CD8-positive, alpha-beta memory T cell (primary cell): ENCODE data around the gene NSMF. TPM values are rescaled to one million over a fixed set of nuclear protein-coding genes. Genes with fewer than 3 reads are reported as not detected.

Experiments used
- CTCF ChIA-PET: fragments of 350-600 bp; sonication (Branson Sonifier 250); formaldehyde crosslinking; loops from one replicate; lab custom pipeline; 2021; ENCODE audit warnings: antibody characterized with exemption; lab: Charles Lee
- POLR2A ChIA-PET: fragments of 350-600 bp; sonication (Branson Sonifier 250); formaldehyde crosslinking; loops from one replicate; lab custom pipeline; 2021; ENCODE audit warnings: antibody characterized with exemption; lab: Charles Lee
- DNase-seq, 5 donors: peaks; one replicate each; pipeline versions ENCODE4 v3.0.0 to v3.0.0-alpha.2; 2020 to 2022; ENCODE audit warnings: mixed read lengths in 1 of 5
- H3K27ac ChIP-seq: one replicate; pipeline ENCODE4 v1.7.0; 2013; ENCODE audit warnings: low read depth, mild to moderate bottlenecking, low read length, moderate library complexity
- H3K27me3 ChIP-seq: 2 replicates; pipeline ENCODE4 v1.7.0; 2013; ENCODE audit warnings: low read length, mild to moderate bottlenecking; ENCODE audit not compliant: insufficient read depth, poor library complexity, severe bottlenecking
- H3K36me3 ChIP-seq: 2 replicates; pipeline ENCODE4 v1.7.0; 2013; ENCODE audit warnings: mild to moderate bottlenecking, low read length, moderate library complexity; ENCODE audit not compliant: insufficient read depth
- H3K4me1 ChIP-seq: 2 replicates; pipeline ENCODE4 v1.7.0; 2013; ENCODE audit warnings: mild to moderate bottlenecking, low read length, moderate library complexity; ENCODE audit not compliant: insufficient read depth
- H3K4me3 ChIP-seq: 2 replicates; pipeline ENCODE4 v1.7.0; 2013; ENCODE audit warnings: mild to moderate bottlenecking, low read length
- H3K9me3 ChIP-seq: 2 replicates; pipeline ENCODE4 v1.7.0; 2013; ENCODE audit warnings: mild to moderate bottlenecking, low read length
- H3K27ac Mint-ChIP-seq, 8 donors: one replicate each; pipeline ENCODE4 v1.8.0; 2020 to 2021; ENCODE audit warnings: mixed read lengths in 8 of 8, mild to moderate bottlenecking in 6 of 8, inconsistent platforms in 3 of 8, moderate library complexity in 3 of 8
- H3K27me3 Mint-ChIP-seq, 2 donors: one replicate each; pipeline ENCODE4 v1.8.0; 2020 to 2021; ENCODE audit warnings: mixed read lengths in 2 of 2, mild to moderate bottlenecking in 1 of 2, moderate library complexity in 1 of 2
- H3K36me3 Mint-ChIP-seq, 3 donors: one replicate each; pipeline ENCODE4 v1.8.0; 2020 to 2021; ENCODE audit warnings: mixed read lengths in 3 of 3, inconsistent platforms in 1 of 3, mild to moderate bottlenecking in 1 of 3
- H3K4me1 Mint-ChIP-seq, 3 donors: one replicate each; pipeline ENCODE4 v1.8.0; 2020 to 2021; ENCODE audit warnings: mixed read lengths in 3 of 3, inconsistent platforms in 1 of 3, mild to moderate bottlenecking in 1 of 3
- H3K4me3 Mint-ChIP-seq, 7 donors: one replicate each; pipeline ENCODE4 v1.8.0; 2020 to 2021; ENCODE audit warnings: mixed read lengths in 7 of 7, mild to moderate bottlenecking in 6 of 7, moderate library complexity in 4 of 7, inconsistent platforms in 2 of 7
- H3K9me3 Mint-ChIP-seq, 5 donors: one replicate each; pipeline ENCODE4 v1.8.0; 2020 to 2022; ENCODE audit warnings: mixed read lengths in 5 of 5, mild to moderate bottlenecking in 3 of 5, moderate library complexity in 2 of 5, inconsistent platforms in 1 of 5
- polyA plus RNA-seq: library from polyadenylated mRNA; unstranded; fragments of 300-500 nt; fragmentation: Illumina TruSeq; gene quantifications from one replicate; pipeline ENCODE4 v1.2.3, GENCODE V29; 2021
- total RNA-seq, 2 experiments: library from RNA; stranded (reverse); gene quantifications; one replicate each; pipeline ENCODE4 v1.2.3, GENCODE V29; 2021

NSMF gene
- total and polyA plus RNA-seq, 3 experiments from 2014 or later = 15.4 to 42.8 (median 40.9) TPM

DNA sequence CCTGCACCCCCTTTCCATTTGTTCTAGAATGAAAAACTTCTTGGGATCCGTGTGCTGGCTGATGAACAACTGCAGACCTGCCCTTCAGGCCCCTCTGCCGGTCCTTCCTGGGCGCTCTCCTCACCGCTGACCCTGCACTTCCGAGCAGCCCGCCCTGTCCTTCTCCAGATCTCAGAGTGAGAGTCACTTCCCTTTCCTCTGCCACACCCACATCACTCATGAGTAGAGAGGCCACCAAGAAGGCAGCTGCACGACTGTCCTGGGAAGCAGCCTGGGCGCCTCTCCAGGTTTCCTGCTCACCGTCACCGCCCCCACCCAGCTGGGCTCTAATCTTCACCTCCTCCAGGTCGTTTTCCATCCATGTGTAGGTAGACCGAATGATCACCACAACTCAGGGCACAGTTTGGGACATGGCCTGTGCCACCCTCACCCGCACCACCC, 35.0 kb upstream of the NSMF start:
- no peak overlapping the region for H3K4me3 Mint-ChIP-seq
- H3K4me1 Mint-ChIP-seq = peaks cover 7 to 11% (median 8%) of the 10 kb centered on the region in 3 donors
- H3K36me3 Mint-ChIP-seq = peaks cover 0 to 1% (median 0%) of the 10 kb centered on the region in 3 donors
- Histone ChIP-seq H3K36me3 (no peaks in the 10 kb centered on the region), H3K27me3 (no peaks in the 10 kb centered on the region), H3K9me3 (no peaks in the 10 kb centered on the region), H3K27ac (peak overlapping the region; percentile 57), H3K4me1 (no peaks in the 10 kb centered on the region), H3K4me3 (no peak overlapping the region)
- no peaks in the 10 kb centered on the region for H3K9me3 Mint-ChIP-seq
- no peaks in the 10 kb centered on the region for H3K27me3 Mint-ChIP-seq
- H3K27ac Mint-ChIP-seq = peak overlapping the region in 2 of 8 donors; percentile 82 to 92
- ChIA-PET CTCF (no interaction called here), POLR2A (no interaction called here)
- no peak for DNase-seq

DNA sequence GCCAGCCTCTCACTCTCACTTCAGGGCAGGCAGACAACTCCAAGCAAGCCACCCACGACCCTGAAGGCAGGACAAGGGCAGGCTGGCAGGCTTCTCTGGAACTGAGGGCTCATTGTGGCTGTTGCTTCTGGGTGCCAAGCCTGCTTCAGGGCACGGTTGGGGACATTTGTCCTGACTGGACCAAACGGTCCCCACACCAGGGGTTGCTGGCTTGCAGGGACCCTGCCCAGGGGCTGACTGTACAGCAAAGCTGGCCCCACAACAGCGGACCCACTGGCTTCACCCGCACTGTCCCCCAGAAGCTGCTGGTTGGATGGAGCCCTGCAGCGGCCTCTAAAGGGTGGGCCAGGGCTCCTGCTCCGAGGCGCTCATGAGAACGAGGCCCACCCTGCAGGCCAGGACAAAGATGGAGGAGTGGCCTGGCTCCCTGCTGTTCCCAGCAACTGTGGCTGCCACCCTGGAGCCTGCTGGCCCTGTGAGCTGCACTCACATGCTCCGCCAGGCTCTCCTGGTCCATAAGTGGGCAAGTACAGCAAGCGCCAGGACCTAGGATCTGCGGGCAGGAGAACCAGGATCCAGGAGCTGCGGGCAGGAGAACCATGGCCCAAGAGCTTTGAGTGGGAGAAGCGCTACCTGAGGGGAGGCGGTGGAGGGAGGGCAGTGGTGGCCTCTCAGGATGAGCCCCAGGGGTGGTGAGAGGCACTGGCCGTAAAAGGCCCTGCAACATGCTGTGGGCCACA, 34.4 kb upstream of the NSMF start:
- CTCF ChIA-PET = no interaction called here
- H3K27ac ChIP-seq = peak overlapping the region; percentile 57

DNA sequence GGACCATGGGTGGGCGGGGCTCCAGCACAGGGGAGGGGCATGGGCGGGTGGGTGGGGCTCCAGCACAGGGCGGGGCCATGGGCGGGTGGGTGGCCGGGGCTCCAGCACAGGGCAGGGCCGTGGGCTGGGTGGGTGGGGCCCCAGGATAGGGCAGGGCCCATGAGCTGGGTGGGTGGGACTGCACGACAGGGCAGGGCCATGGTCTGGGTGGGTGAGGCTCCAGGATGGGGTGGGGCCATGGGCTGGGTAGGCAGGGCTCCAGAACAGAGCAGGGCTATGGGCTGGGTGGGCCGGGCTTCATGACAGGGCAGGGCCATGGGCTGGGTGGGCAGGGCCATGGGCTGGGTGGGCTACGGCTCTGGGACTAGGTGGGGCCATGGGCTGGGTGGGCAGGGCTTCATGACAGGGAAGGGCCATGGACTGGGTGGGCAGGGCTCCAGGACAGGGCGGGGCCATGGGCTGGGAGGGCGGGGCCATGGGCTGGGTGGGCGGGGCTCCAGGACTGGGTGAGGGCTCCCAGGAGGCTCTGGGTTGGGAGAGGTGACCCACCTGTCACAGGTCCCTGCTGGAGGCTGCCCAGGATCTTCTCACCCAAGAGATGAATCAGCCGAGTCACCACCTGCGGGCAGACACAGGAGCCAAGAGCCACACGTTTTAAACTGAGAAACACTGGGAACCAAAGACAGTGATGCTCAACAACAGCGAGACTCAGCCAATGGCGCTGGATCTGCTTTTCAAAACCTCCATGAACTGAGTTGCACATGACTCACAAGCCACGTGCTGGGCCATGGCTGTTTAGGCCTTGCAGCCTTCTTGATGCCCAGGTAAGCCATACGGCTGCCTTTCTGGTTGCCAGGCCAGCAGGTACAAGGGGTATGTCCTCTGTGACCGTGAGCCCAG, 33.6 kb upstream of the NSMF start:
- Histone ChIP-seq H3K9me3 (no peaks in the 10 kb centered on the region), H3K36me3 (no peaks in the 10 kb centered on the region), H3K4me3 (no peak overlapping the region), H3K4me1 (no peaks in the 10 kb centered on the region), H3K27ac (peak overlapping the region; percentile 24), H3K27me3 (no peaks in the 10 kb centered on the region)
- Mint-ChIP-seq H3K4me3 (no peak overlapping the region), H3K36me3 (peaks cover 0 to 1% (median 0%) of the 10 kb centered on the region in 3 donors), H3K27ac (no peak overlapping the region), H3K4me1 (peaks cover 7 to 11% (median 8%) of the 10 kb centered on the region in 3 donors), H3K27me3 (no peaks in the 10 kb centered on the region), H3K9me3 (no peaks in the 10 kb centered on the region)
- peak in 1 of 5 donors; percentile 38 for DNase-seq
- CTCF ChIA-PET = no interaction called here
- POLR2A ChIA-PET = no interaction called here

More for the DNA sequence above, 34.4 kb upstream of the NSMF start:
- Mint-ChIP-seq H3K27ac (no peak overlapping the region), H3K36me3 (peaks cover 0 to 1% (median 0%) of the 10 kb centered on the region in 3 donors), H3K4me1 (peaks cover 7 to 11% (median 8%) of the 10 kb centered on the region in 3 donors), H3K27me3 (no peaks in the 10 kb centered on the region), H3K9me3 (no peaks in the 10 kb centered on the region), H3K4me3 (no peak overlapping the region)
- POLR2A ChIA-PET = no interaction called here
- H3K36me3 ChIP-seq = no peaks in the 10 kb centered on the region
- H3K9me3 ChIP-seq = no peaks in the 10 kb centered on the region
- no peaks in the 10 kb centered on the region for H3K4me1 ChIP-seq
- no peak overlapping the region for H3K4me3 ChIP-seq
- no peaks in the 10 kb centered on the region for H3K27me3 ChIP-seq
- DNase-seq = peak in 1 of 5 donors; percentile 16

DNA sequence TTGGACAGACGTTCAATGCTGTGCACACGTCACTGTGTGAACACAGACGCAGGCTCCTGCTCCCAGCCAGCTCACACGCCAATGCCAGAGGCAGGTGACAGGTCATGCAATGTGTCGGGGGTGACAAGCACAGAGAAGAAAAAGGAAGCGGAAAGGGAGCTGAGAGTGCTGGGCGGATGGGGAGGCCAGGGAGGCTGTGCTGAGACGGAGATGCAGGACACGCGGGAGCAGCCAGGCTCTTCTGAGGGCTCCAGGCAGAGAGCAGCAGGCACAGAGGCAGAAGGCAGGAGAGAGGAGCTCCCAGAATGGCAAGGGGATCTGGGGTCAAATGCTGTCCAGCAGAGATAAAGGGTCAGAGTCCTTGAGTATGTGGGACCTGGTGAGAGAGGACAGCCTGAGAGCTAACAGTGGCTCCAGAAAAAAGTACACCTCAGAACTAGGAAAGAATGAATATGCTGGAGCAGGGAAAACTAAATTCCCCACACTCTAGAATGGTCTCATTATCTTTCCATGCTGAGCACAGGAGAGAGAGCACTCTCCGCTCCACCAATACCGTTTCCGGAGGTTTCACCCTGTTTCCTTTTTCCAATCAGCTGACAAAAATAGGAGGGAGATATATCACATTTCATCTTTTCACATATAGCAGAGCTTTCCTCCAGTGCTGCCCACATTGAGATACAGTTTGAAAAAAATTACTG, 32.8 kb upstream of the NSMF start:
- ChIA-PET CTCF (no interaction called here), POLR2A (interaction anchor here (0.6 kb wide), 1 partner anchor 58 kb away, joined by 10 read pairs; no protein-coding TSS in a partner anchor)
- H3K4me3 Mint-ChIP-seq = no peak overlapping the region

DNA sequence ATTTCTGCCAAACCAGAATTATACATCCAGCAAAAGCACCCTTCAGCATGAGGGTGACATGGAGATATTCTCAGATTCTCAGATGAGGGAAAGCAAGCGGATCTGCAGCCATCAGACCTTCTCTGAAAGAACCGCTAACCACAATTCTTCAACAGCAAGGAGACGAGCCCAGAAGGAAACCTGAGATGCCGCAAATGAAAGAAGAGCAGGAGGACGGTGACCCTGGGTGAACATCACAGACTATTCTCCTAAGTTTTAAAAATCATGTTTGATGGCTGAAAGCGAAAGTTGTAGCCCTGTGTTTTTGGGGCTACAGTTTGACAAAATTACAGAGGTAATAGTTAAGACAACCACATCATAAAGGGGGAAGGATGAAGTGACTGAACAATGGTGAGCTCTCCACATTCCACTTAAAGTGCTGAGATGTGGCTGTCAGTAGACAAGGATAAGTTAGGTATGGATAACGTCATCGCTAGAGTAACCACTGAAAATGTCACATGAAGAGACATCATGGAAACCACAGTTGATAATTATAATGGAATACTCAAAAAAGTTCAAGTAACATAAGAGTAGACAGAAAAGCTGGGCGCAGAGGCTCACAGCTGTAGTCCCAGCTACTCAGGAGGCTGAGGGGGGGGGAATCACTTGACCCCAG, 31.5 kb upstream of the NSMF start:
- Histone ChIP-seq H3K4me1 (no peaks in the 10 kb centered on the region), H3K27ac (peak overlapping the region; percentile 39), H3K4me3 (no peak overlapping the region), H3K36me3 (no peaks in the 10 kb centered on the region), H3K27me3 (no peaks in the 10 kb centered on the region), H3K9me3 (no peaks in the 10 kb centered on the region)
- Mint-ChIP-seq H3K27me3 (no peaks in the 10 kb centered on the region), H3K4me3 (no peak overlapping the region), H3K4me1 (peaks cover 7 to 11% (median 8%) of the 10 kb centered on the region in 3 donors), H3K36me3 (peaks cover 0 to 1% (median 0%) of the 10 kb centered on the region in 3 donors), H3K27ac (peak overlapping the region in 2 of 8 donors; percentile 23 to 52), H3K9me3 (no peaks in the 10 kb centered on the region)
- no peak for DNase-seq
- CTCF ChIA-PET = no interaction called here
- POLR2A ChIA-PET = no interaction called here

More for the DNA sequence above, 32.8 kb upstream of the NSMF start:
- H3K9me3 Mint-ChIP-seq = no peaks in the 10 kb centered on the region
- Histone ChIP-seq H3K27ac (peak overlapping the region; percentile 39), H3K36me3 (no peaks in the 10 kb centered on the region), H3K4me3 (no peak overlapping the region), H3K4me1 (no peaks in the 10 kb centered on the region), H3K9me3 (no peaks in the 10 kb centered on the region), H3K27me3 (no peaks in the 10 kb centered on the region)
- peaks cover 7 to 11% (median 8%) of the 10 kb centered on the region in 3 donors for H3K4me1 Mint-ChIP-seq
- DNase-seq = peak in 1 of 5 donors; percentile 38
- H3K27ac Mint-ChIP-seq = peak overlapping the region in 1 of 8 donors; percentile 43
- H3K27me3 Mint-ChIP-seq = no peaks in the 10 kb centered on the region
- H3K36me3 Mint-ChIP-seq = peaks cover 0 to 1% (median 0%) of the 10 kb centered on the region in 3 donors

DNA sequence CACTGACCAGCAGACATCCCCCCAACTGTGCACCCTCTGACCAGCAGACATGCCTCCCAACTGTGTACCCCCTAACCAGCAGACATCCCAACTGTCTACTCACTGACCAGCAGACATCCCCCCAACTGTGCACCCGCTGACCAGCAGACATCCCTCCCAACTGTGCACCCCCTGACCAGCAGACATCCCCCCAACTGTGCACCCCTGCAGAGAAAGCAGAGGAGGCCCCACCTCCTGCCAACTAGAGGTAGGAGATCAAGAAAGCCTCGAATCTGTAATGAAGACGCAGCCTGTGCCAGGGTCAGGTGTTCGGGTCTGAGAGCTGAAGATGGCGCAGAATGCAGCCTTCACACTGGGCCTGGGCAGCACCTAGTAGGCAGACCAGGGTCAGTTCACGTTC, 29.8 kb upstream of the NSMF start:
- Histone ChIP-seq H3K4me1 (no peaks in the 10 kb centered on the region), H3K27ac (no peak overlapping the region), H3K36me3 (no peaks in the 10 kb centered on the region), H3K9me3 (no peaks in the 10 kb centered on the region), H3K4me3 (no peak overlapping the region), H3K27me3 (no peaks in the 10 kb centered on the region)
- Mint-ChIP-seq H3K4me3 (no peak overlapping the region), H3K9me3 (no peaks in the 10 kb centered on the region), H3K27me3 (no peaks in the 10 kb centered on the region), H3K27ac (no peak overlapping the region), H3K36me3 (peaks cover 0 to 1% (median 0%) of the 10 kb centered on the region in 3 donors), H3K4me1 (peaks cover 5 to 8% (median 8%) of the 10 kb centered on the region in 3 donors)
- CTCF ChIA-PET = interaction anchor here (1.0 kb wide), 1 partner anchor 14 kb away, joined by 3 read pairs; no protein-coding TSS in a partner anchor
- no peak for DNase-seq
- POLR2A ChIA-PET = no interaction called here

DNA sequence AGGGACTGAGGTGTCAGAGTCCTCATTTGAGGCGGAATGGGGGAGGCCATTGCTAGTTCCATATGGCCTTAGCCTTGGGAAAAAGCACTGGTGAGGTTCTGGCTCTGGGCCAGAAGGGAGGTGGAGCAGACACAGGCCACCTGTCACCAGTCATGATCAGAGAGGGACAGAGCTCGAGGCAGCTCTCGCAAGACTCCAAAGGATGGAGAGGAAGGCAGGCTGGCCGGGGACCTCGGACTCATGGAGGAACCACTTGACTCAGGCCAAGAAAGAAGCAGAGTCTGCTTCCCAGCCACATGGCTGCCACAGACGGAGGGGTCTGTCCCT, 29.2 kb upstream of the NSMF start:
- Histone ChIP-seq H3K9me3 (no peaks in the 10 kb centered on the region), H3K27ac (no peak overlapping the region), H3K4me1 (no peaks in the 10 kb centered on the region), H3K27me3 (no peaks in the 10 kb centered on the region), H3K4me3 (no peak overlapping the region), H3K36me3 (no peaks in the 10 kb centered on the region)
- H3K4me1 Mint-ChIP-seq = peaks cover 5 to 8% (median 8%) of the 10 kb centered on the region in 3 donors
- DNase-seq = no peak
- CTCF ChIA-PET = interaction anchor here (1.0 kb wide), 1 partner anchor 13 kb away, joined by 3 read pairs; no protein-coding TSS in a partner anchor
- H3K36me3 Mint-ChIP-seq = peaks cover 0 to 1% (median 0%) of the 10 kb centered on the region in 3 donors
- no peaks in the 10 kb centered on the region for H3K27me3 Mint-ChIP-seq
- no peaks in the 10 kb centered on the region for H3K9me3 Mint-ChIP-seq
- no peak overlapping the region for H3K4me3 Mint-ChIP-seq
- H3K27ac Mint-ChIP-seq = no peak overlapping the region
- POLR2A ChIA-PET = no interaction called here
